PFSK-1 (cell line): ENCODE data around the gene GABARAPL2.

ENCODE experiments used
- POLR2AphosphoS5 ChIP-seq: IDR thresholded peaks from 2 replicates; pipeline ENCODE4 v1.6.1; 2012; ENCODE audit warnings: low read depth, mild to moderate bottlenecking, control low read depth, low read length, moderate library complexity
- REST ChIP-seq, 2 experiments: IDR thresholded peaks; 2 replicates each; pipeline versions ENCODE4 v1.6.1 to v1.8.0; 2011 to 2012; ENCODE audit warnings: low read depth in 2 of 2, low read length in 2 of 2, control low read depth in 1 of 2, inconsistent platforms in 1 of 2, mild to moderate bottlenecking in 1 of 2, moderate library complexity in 1 of 2; ENCODE audit not compliant: insufficient read depth in 1 of 2
- SIN3A ChIP-seq: IDR thresholded peaks from 2 replicates; pipeline ENCODE4 v1.6.1; 2012; ENCODE audit warnings: mild to moderate bottlenecking, low read length, moderate library complexity, borderline replicate concordance; ENCODE audit not compliant: insufficient read depth
- TAF1 ChIP-seq: IDR thresholded peaks from 2 replicates; pipeline ENCODE4 v1.6.1; 2012; ENCODE audit warnings: low read length, control low read depth, borderline replicate concordance; ENCODE audit not compliant: insufficient read depth

DNA sequence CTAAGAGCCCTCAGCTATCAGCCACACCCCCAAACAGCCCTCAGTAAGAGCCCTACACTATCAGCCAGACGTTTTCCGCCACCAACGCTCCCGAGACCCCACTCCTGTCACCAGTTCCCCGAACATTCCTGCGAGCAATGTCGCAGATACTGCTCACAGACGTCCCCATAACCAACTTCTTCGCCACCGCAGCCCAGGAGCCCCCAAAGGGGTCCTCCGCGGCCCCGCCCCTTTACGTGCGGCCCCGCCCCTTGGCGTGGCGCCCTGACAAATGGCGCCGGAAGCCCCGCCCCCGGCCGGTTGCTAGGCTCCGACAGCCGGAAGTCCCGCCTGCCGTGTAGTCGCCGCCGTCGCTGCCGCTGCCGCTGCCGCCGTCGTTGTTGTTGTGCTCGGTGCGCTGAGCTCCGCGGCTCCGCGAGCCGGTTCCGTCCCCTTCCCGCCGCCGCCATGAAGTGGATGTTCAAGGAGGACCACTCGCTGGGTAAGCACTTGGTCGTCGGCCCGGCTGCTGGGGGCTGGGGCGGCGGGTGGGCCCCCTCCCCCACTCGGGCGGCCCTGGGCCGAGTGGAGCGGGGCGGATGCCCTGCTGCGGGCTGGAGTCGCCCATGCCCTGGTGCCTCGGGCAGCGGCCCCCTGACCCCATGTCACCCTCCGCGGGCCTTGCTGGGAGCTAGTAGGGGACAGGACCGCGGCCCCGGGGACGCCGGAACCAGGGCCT, at the start of gene GABARAPL2:
- TF ChIP-seq TAF1 (no peak), REST (IDR thresholded peaks at IDR 0.05; ENCODE audit: insufficient read depth in 1 of 2, low read depth in 2 of 2, low read length in 2 of 2) (no peak), SIN3A (no peak), POLR2AphosphoS5 (peak; percentile 67)
